Peyer's patch (tissue), 4 donors: ENCODE results near the gene TBC1D30. TPM values are rescaled to one million over a fixed set of nuclear protein-coding genes. Genes with fewer than 3 reads are reported as not detected.

Experiments used
- DNase-seq, 3 donors: peaks; one replicate each; pipeline ENCODE4 v3.0.0-alpha.2; 2017 to 2019
- H3K27ac ChIP-seq, 4 donors: fragments of 200-600 bp; sonication (generic); one replicate each; pipeline ENCODE4 v1.5.1; 2016 to 2019
- H3K27me3 ChIP-seq, 2 donors: fragments of 200-600 bp; sonication (generic); one replicate each; pipeline ENCODE4 v1.5.1; 2019
- H3K36me3 ChIP-seq, 3 donors: fragments of 200-600 bp; sonication (generic); one replicate each; pipeline ENCODE4 v1.5.1; 2016 to 2019
- H3K4me1 ChIP-seq, 4 donors: fragments of 200-600 bp; sonication (generic); one replicate each; pipeline ENCODE4 v1.5.1; 2016 to 2019
- H3K4me3 ChIP-seq, 4 donors: fragments of 200-600 bp; sonication (generic); 1 replicate in 3 of 4; 2 replicates in 1 of 4; pipeline ENCODE4 v1.5.1; 2016 to 2019; ENCODE audit warnings: mild to moderate bottlenecking in 1 of 4
- H3K9me3 ChIP-seq, 4 donors: fragments of 200-600 bp; sonication (generic); one replicate each; pipeline ENCODE4 v1.5.1; 2016 to 2019; ENCODE audit warnings: mild to moderate bottlenecking in 1 of 4
- CTCF ChIP-seq, 6 experiments: fragments of 450-650 bp in 4 of 6; fragments of 200-600 bp in 2 of 6; sonication (generic) in 1 of 6; IDR thresholded peaks; one replicate each; pipeline ENCODE4 v1.5.1; 2017 to 2019; ENCODE audit warnings: antibody characterized with exemption in 6 of 6, mild to moderate bottlenecking in 3 of 6, moderate library complexity in 1 of 6
- POLR2A ChIP-seq, 2 donors: fragments of 450-650 bp; IDR thresholded peaks; one replicate each; pipeline ENCODE4 v1.5.1; 2017; ENCODE audit warnings: antibody characterized with exemption in 2 of 2, mild to moderate bottlenecking in 2 of 2, moderate library complexity in 2 of 2
- total RNA-seq, 4 donors: library from RNA; depleted of rRNA; stranded (reverse); fragments of >200 nt; gene quantifications; one replicate each; pipeline ENCODE4 v1.1.0, GENCODE V29; 2016

TBC1D30 gene
- total RNA-seq, 4 donors from 2014 or later = 7.8 to 16.8 (median 10.9) TPM

DNA sequence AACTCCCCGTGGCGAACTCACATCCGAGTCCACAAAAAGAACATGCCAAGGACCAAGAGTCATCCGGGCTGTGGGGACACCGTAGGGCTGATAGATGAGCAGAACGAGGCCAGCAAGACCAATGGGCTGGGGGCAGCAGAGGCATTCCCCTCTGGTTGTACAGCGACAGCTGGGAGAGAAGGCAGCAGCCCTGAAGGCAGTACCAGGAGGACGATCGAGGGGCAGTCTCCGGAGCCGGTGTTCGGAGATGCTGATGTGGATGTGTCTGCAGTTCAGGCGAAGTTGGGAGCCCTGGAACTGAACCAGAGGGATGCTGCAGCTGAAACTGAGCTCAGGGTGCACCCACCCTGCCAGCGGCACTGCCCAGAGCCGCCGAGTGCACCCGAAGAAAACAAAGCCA, 50.7 kb downstream of the TBC1D30 start:
- H3K4me1 ChIP-seq = no peaks in the 10 kb centered on the region
- TF ChIP-seq POLR2A (IDR thresholded peaks at IDR 0.05) = no peak
- no peak for TF ChIP-seq CTCF (IDR thresholded peaks at IDR 0.05)
- no peaks in the 10 kb centered on the region for H3K9me3 ChIP-seq
- no peaks in the 10 kb centered on the region for H3K27me3 ChIP-seq
- DNase-seq = no peak
- H3K27ac ChIP-seq = no peak overlapping the region
- no peak overlapping the region for H3K4me3 ChIP-seq
- no peaks in the 10 kb centered on the region for H3K36me3 ChIP-seq

DNA sequence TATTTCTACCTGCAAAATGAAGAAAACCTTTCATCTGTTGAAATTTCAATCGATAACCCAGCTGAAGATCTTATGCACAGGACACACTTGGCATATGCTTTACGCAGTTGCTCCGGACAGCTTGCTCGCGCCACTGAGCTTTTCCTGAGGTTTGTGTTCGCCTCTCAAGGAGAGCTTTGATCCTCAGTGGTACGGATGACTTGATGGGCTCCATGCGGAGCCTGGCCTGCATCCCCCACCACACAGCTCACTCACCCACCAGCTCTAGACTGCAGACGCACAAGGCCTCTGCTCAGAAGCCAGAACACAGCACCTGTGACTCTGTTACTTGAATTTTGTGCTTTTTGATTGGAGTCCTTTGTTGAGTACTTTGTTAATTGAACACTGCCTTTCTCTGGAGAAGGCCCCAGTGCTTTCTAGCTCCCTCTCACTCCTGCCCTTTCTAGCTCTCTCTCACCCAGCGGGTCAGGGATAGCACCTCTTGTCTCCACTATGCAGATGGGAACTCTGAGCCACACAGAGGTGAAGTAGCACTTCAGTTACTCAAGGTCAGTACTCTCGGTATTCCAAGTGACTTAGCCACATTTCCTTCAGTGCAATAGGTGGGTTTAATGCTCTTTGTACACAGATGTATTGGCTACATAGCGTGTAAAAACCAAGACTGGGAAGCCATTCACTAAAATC, 52.1 kb downstream of the TBC1D30 start:
- no peak overlapping the region for H3K27ac ChIP-seq
- no peak for DNase-seq
- TF ChIP-seq CTCF (IDR thresholded peaks at IDR 0.05) (no peak), POLR2A (IDR thresholded peaks at IDR 0.05) (no peak)
- H3K4me1 ChIP-seq = no peaks in the 10 kb centered on the region
- no peak overlapping the region for H3K4me3 ChIP-seq
- no peaks in the 10 kb centered on the region for H3K36me3 ChIP-seq
- H3K27me3 ChIP-seq = no peaks in the 10 kb centered on the region
- no peaks in the 10 kb centered on the region for H3K9me3 ChIP-seq

DNA sequence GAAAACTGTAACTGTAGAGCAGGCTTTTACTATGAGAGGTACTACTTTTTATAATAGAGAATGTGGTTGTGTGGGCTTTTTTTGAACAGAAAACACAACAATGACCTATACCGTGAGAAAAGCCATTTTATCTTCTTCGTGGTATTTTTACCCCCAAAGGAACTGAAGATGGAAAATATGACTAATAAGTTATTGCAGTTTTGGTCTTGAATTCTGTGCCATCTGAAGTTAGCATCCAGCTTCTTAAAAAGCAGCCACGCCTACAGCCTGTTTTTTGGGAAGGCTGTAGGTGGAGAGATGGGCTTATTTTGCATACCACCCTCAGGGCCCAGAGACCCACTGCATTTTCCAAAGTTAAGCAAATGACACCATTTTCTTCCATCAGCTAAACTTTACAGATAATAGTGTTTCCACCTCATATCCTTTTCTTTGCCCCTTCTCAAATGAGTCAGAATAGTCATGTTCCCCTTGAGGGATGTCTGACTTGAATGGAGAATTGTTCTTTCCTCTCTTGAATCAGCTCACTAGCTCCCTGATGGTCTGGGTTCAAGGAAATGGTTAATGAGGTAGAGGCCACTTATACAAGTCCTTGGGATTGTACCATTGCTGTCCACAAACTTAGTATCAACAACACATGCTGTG, 53.0 kb downstream of the TBC1D30 start:
- no peak for DNase-seq
- Histone ChIP-seq H3K4me3 (no peak overlapping the region), H3K9me3 (no peaks in the 10 kb centered on the region), H3K4me1 (no peaks in the 10 kb centered on the region), H3K27ac (no peak overlapping the region), H3K27me3 (no peaks in the 10 kb centered on the region), H3K36me3 (no peaks in the 10 kb centered on the region)
- TF ChIP-seq CTCF (IDR thresholded peaks at IDR 0.05) = no peak
- no peak for TF ChIP-seq POLR2A (IDR thresholded peaks at IDR 0.05)

- no peak for TF ChIP-seq CTCF (IDR thresholded peaks at IDR 0.05)
- no peak for TF ChIP-seq POLR2A (IDR thresholded peaks at IDR 0.05)
- no peaks in the 10 kb centered on the region for H3K4me1 ChIP-seq
- H3K9me3 ChIP-seq = no peaks in the 10 kb centered on the region
- H3K27me3 ChIP-seq = no peaks in the 10 kb centered on the region
- DNase-seq = no peak
- no peak overlapping the region for H3K27ac ChIP-seq
- H3K4me3 ChIP-seq = no peak overlapping the region
- no peaks in the 10 kb centered on the region for H3K36me3 ChIP-seq
These were observed 58.2 kb downstream of the TBC1D30 start for GRCh38 chr12:64882687-64883086.

- H3K27ac ChIP-seq = no peak overlapping the region
- no peak for DNase-seq
- H3K9me3 ChIP-seq = no peaks in the 10 kb centered on the region
- no peak overlapping the region for H3K4me3 ChIP-seq
- TF ChIP-seq CTCF (IDR thresholded peaks at IDR 0.05) (no peak), POLR2A (IDR thresholded peaks at IDR 0.05) (no peak)
- H3K4me1 ChIP-seq = no peaks in the 10 kb centered on the region
- H3K36me3 ChIP-seq = no peaks in the 10 kb centered on the region
- no peaks in the 10 kb centered on the region for H3K27me3 ChIP-seq
These were observed 59.1 kb downstream of the TBC1D30 start for GRCh38 chr12:64883264-64884163.
